ENCODE measurements around the gene B4GALT5.

Gene B4GALT5

GRCh38 chr20:49693435-49694171 is 20.1 kb downstream of the B4GALT5 start:
- H3K27me3 ChIP-seq (ENCODE audit: insufficient read depth, low read length, poor library complexity, severe bottlenecking), result no peaks in the 10 kb centered on the region
- H3K9me3 ChIP-seq (ENCODE audit: insufficient read depth, low read depth, low read length), result no peaks in the 10 kb centered on the region
- TF ChIP-seq EZH2phosphoT487 (IDR thresholded peaks at IDR 0.05; ENCODE audit: borderline replicate concordance), result no peak
- no peak for TF ChIP-seq CTCF (conservative IDR thresholded peaks at IDR 0.05; ENCODE audit: low read length)
- no peak overlapping the region for H3K4me2 ChIP-seq (ENCODE audit: low read depth, low read length, poor library complexity, severe bottlenecking)
- peaks cover 93% of the 10 kb centered on the region for H3K79me2 ChIP-seq (ENCODE audit: insufficient read depth, low read length)
- H3F3A ChIP-seq (ENCODE audit: low read depth), result no peaks in the 10 kb centered on the region
- no peaks in the 10 kb centered on the region for H3K36me3 ChIP-seq (ENCODE audit: insufficient read depth, low read length)
- no peaks in the 10 kb centered on the region for H3K4me1 ChIP-seq (ENCODE audit: insufficient read depth, low read length, poor library complexity, severe bottlenecking)
- H3K9ac ChIP-seq (ENCODE audit: low read depth, low read length, poor library complexity, severe bottlenecking), result no peak overlapping the region
- no peak overlapping the region for H2AFZ ChIP-seq (ENCODE audit: low read length)
- no peaks in the 10 kb centered on the region for H3K9me2 ChIP-seq (replicated peaks; ENCODE audit: low read depth, low read length)
- no peak overlapping the region for H3K4me3 ChIP-seq (ENCODE audit: low read length, poor library complexity, severe bottlenecking)
- H4K20me1 ChIP-seq (ENCODE audit: insufficient read depth, low read length, poor library complexity, severe bottlenecking), result peaks cover 30% of the 10 kb centered on the region

- no peak overlapping the region for H3K4me2 ChIP-seq (ENCODE audit: low read depth, low read length, poor library complexity, severe bottlenecking)
- TF ChIP-seq EZH2phosphoT487 (IDR thresholded peaks at IDR 0.05; ENCODE audit: borderline replicate concordance) (no peak), CTCF (conservative IDR thresholded peaks at IDR 0.05; ENCODE audit: low read length) (no peak)
- peaks cover 4% of the 10 kb centered on the region for H3K4me1 ChIP-seq (ENCODE audit: insufficient read depth, low read length, poor library complexity, severe bottlenecking)
Observed at GRCh38 chr20:49692941-49693340, 20.7 kb downstream of the B4GALT5 start.

GRCh38 chr20:49691818-49692568 is 21.7 kb downstream of the B4GALT5 start:
- Histone ChIP-seq H3K4me2 (ENCODE audit: low read depth, low read length, poor library complexity, severe bottlenecking) (no peak overlapping the region), H3K36me3 (ENCODE audit: insufficient read depth, low read length) (no peaks in the 10 kb centered on the region), H3K4me1 (ENCODE audit: insufficient read depth, low read length, poor library complexity, severe bottlenecking) (peaks cover 5% of the 10 kb centered on the region), H3K9me3 (ENCODE audit: insufficient read depth, low read depth, low read length) (no peaks in the 10 kb centered on the region), H3K9me2 (replicated peaks; ENCODE audit: low read depth, low read length) (no peaks in the 10 kb centered on the region), H3F3A (ENCODE audit: low read depth) (no peaks in the 10 kb centered on the region), H2AFZ (ENCODE audit: low read length) (no peak overlapping the region), H3K9ac (ENCODE audit: low read depth, low read length, poor library complexity, severe bottlenecking) (no peak overlapping the region), H3K27me3 (ENCODE audit: insufficient read depth, low read length, poor library complexity, severe bottlenecking) (no peaks in the 10 kb centered on the region), H4K20me1 (ENCODE audit: insufficient read depth, low read length, poor library complexity, severe bottlenecking) (peaks cover 31% of the 10 kb centered on the region), H3K79me2 (ENCODE audit: insufficient read depth, low read length) (peaks cover 88% of the 10 kb centered on the region), H3K4me3 (ENCODE audit: low read length, poor library complexity, severe bottlenecking) (no peak overlapping the region)
- TF ChIP-seq CTCF (conservative IDR thresholded peaks at IDR 0.05; ENCODE audit: low read length) (no peak), EZH2phosphoT487 (IDR thresholded peaks at IDR 0.05; ENCODE audit: borderline replicate concordance) (no peak)

More at GRCh38 chr20:49692941-49693340, 20.7 kb downstream of the B4GALT5 start:
- H3F3A ChIP-seq (ENCODE audit: low read depth), result no peaks in the 10 kb centered on the region
- no peaks in the 10 kb centered on the region for H3K36me3 ChIP-seq (ENCODE audit: insufficient read depth, low read length)
- peaks cover 93% of the 10 kb centered on the region for H3K79me2 ChIP-seq (ENCODE audit: insufficient read depth, low read length)
- H3K9me2 ChIP-seq (replicated peaks; ENCODE audit: low read depth, low read length), result no peaks in the 10 kb centered on the region
- no peaks in the 10 kb centered on the region for H3K27me3 ChIP-seq (ENCODE audit: insufficient read depth, low read length, poor library complexity, severe bottlenecking)
- H2AFZ ChIP-seq (ENCODE audit: low read length), result no peak overlapping the region
- H4K20me1 ChIP-seq (ENCODE audit: insufficient read depth, low read length, poor library complexity, severe bottlenecking), result peaks cover 29% of the 10 kb centered on the region
- H3K9ac ChIP-seq (ENCODE audit: low read depth, low read length, poor library complexity, severe bottlenecking), result no peak overlapping the region
- no peaks in the 10 kb centered on the region for H3K9me3 ChIP-seq (ENCODE audit: insufficient read depth, low read depth, low read length)
- H3K4me3 ChIP-seq (ENCODE audit: low read length, poor library complexity, severe bottlenecking), result no peak overlapping the region

All from Loucy (cell line).